CD14-positive monocyte (primary cell): ENCODE measurements around the gene LHX6. TPM values are rescaled to one million over a fixed set of nuclear protein-coding genes. Genes with fewer than 3 reads are reported as not detected.

Experiments
- DNase-seq, 3 donors: peaks; one replicate each; pipeline ENCODE4 v3.0.0-alpha.2; 2011 to 2022
- H2AFZ ChIP-seq: 2 replicates; pipeline ENCODE4 v1.6.0; 2012; ENCODE audit warnings: mild to moderate bottlenecking, low read depth, low read length, inconsistent platforms; ENCODE audit not compliant: insufficient read depth, poor library complexity, severe bottlenecking
- H3K27ac ChIP-seq, 2 donors: 1 replicate in 1 of 2; 2 replicates in 1 of 2; pipeline ENCODE4 v1.5.1; 2012 to 2013; ENCODE audit warnings: low read length in 2 of 2, control low read depth in 1 of 2, inconsistent platforms in 1 of 2, low read depth in 1 of 2, mild to moderate bottlenecking in 1 of 2
- H3K27me3 ChIP-seq, 2 donors: one replicate each; pipeline versions ENCODE4 v1.6.0 to v1.6.1; 2011 to 2013; ENCODE audit warnings: low read length in 2 of 2; ENCODE audit not compliant: control insufficient read depth in 2 of 2, insufficient read depth in 2 of 2
- H3K36me3 ChIP-seq, 2 donors: replicated peaks in 1 of 2; 1 replicate in 1 of 2; 2 replicates in 1 of 2; pipeline versions ENCODE4 v1.5.1 to v1.6.1; 2012 to 2013; ENCODE audit warnings: low read length in 2 of 2, control low read depth in 1 of 2, inconsistent platforms in 1 of 2, mild to moderate bottlenecking in 1 of 2; ENCODE audit not compliant: insufficient read depth in 2 of 2, control insufficient read depth in 1 of 2
- H3K4me1 ChIP-seq, 2 donors: 1 replicate in 1 of 2; 2 replicates in 1 of 2; pipeline versions ENCODE4 v1.5.1 to v1.6.1; 2012 to 2013; ENCODE audit warnings: low read length in 2 of 2, control low read depth in 1 of 2, inconsistent platforms in 1 of 2, mild to moderate bottlenecking in 1 of 2, moderate library complexity in 1 of 2; ENCODE audit not compliant: insufficient read depth in 2 of 2, control insufficient read depth in 1 of 2
- H3K4me2 ChIP-seq: replicated peaks from 2 replicates; pipeline ENCODE3; 2012; ENCODE audit warnings: low read length, moderate library complexity, mild to moderate bottlenecking; ENCODE audit not compliant: poor library complexity, severe bottlenecking; ENCODE audit errors: extremely low read depth
- H3K4me3 ChIP-seq, 3 experiments: fragments of 200-600 bp in 1 of 3; sonication (generic) in 1 of 3; replicated peaks in 1 of 3; 1 replicate in 2 of 3; 2 replicates in 1 of 3; pipeline ENCODE4 v1.5.1; 2011 to 2013; ENCODE audit warnings: low read length in 3 of 3, mild to moderate bottlenecking in 3 of 3, control low read depth in 2 of 3, low read depth in 2 of 3, inconsistent platforms in 1 of 3, moderate library complexity in 1 of 3
- H3K79me2 ChIP-seq: 2 replicates; pipeline ENCODE4 v1.6.0; 2012; ENCODE audit warnings: mild to moderate bottlenecking, control low read depth, inconsistent platforms, low read length, moderate library complexity; ENCODE audit not compliant: insufficient read depth
- H3K9ac ChIP-seq: 2 replicates; pipeline ENCODE4 v1.6.0; 2017; ENCODE audit warnings: low read length, mild to moderate bottlenecking; ENCODE audit not compliant: insufficient read depth, poor library complexity, severe bottlenecking
- H3K9me3 ChIP-seq, 2 donors: replicated peaks in 1 of 2; 1 replicate in 1 of 2; 2 replicates in 1 of 2; pipeline versions ENCODE4 v1.5.1 to v1.6.1; 2012 to 2013; ENCODE audit warnings: low read length in 2 of 2, control low read depth in 1 of 2; ENCODE audit not compliant: control insufficient read depth in 1 of 2, insufficient read depth in 1 of 2
- H4K20me1 ChIP-seq: 2 replicates; pipeline ENCODE4 v1.6.0; 2012; ENCODE audit warnings: mild to moderate bottlenecking, low read length, control low read depth, moderate library complexity; ENCODE audit not compliant: insufficient read depth
- H3K27ac Mint-ChIP-seq, 7 donors: one replicate each; pipeline ENCODE4 v1.8.0; 2020; ENCODE audit warnings: mild to moderate bottlenecking in 7 of 7, mixed read lengths in 7 of 7, moderate library complexity in 6 of 7, inconsistent platforms in 2 of 7
- H3K27me3 Mint-ChIP-seq, 3 donors: one replicate each; pipeline ENCODE4 v1.8.0; 2021 to 2022; ENCODE audit warnings: low read depth in 3 of 3, mild to moderate bottlenecking in 3 of 3, mixed read lengths in 3 of 3, moderate library complexity in 3 of 3, inconsistent platforms in 1 of 3
- H3K36me3 Mint-ChIP-seq, 2 donors: one replicate each; pipeline ENCODE4 v1.8.0; 2020; ENCODE audit warnings: mixed read lengths in 2 of 2, inconsistent platforms in 1 of 2, mild to moderate bottlenecking in 1 of 2
- H3K4me1 Mint-ChIP-seq: one replicate; pipeline ENCODE4 v1.8.0; 2020; ENCODE audit warnings: mild to moderate bottlenecking, mixed read lengths
- H3K4me3 Mint-ChIP-seq, 2 donors: one replicate each; pipeline ENCODE4 v1.8.0; 2020; ENCODE audit warnings: mild to moderate bottlenecking in 2 of 2, mixed read lengths in 2 of 2, moderate library complexity in 1 of 2
- H3K9me3 Mint-ChIP-seq, 7 donors: one replicate each; pipeline ENCODE4 v1.8.0; 2020 to 2022; ENCODE audit warnings: mixed read lengths in 7 of 7, mild to moderate bottlenecking in 6 of 7, moderate library complexity in 6 of 7, inconsistent platforms in 2 of 7
- WGBS: methylation state at CpG from one replicate; pipeline ENCODE4 v1.1.5; 2013; ENCODE audit warnings: missing lambda C conversion rate; ENCODE audit not compliant: insufficient coverage; 5-methylcytosine and 5-hydroxymethylcytosine counted together
- intact Hi-C, 2 donors: fragments of 100-400 bp; cut with micrococcal nuclease; formaldehyde crosslinking; loops; one replicate each; pipeline versions ENCODE4 v1.15.0 to v1.15.1; 2023
- polyA plus RNA-seq, 3 donors: library from polyadenylated mRNA; depleted of rRNA in 1 of 3; unstranded in 2 of 3; stranded (reverse) in 1 of 3; fragments of 300-500 nt in 2 of 3; fragments of >200 nt in 1 of 3; fragmentation: Illumina TruSeq in 2 of 3; gene quantifications; 1 replicate in 2 of 3; 2 replicates in 1 of 3; pipeline ENCODE4 v1.2.3, GENCODE V29; 2012 to 2021
- TF ChIP-seq, protein P1 (sequence below): fragments of 200-600 bp; IDR thresholded peaks from one replicate; pipeline ENCODE4 v1.8.0; 2022; ENCODE audit warnings: antibody characterized with exemption, mild to moderate bottlenecking

The LHX6 gene
- polyA plus RNA-seq, 3 donors: not detected

DNA sequence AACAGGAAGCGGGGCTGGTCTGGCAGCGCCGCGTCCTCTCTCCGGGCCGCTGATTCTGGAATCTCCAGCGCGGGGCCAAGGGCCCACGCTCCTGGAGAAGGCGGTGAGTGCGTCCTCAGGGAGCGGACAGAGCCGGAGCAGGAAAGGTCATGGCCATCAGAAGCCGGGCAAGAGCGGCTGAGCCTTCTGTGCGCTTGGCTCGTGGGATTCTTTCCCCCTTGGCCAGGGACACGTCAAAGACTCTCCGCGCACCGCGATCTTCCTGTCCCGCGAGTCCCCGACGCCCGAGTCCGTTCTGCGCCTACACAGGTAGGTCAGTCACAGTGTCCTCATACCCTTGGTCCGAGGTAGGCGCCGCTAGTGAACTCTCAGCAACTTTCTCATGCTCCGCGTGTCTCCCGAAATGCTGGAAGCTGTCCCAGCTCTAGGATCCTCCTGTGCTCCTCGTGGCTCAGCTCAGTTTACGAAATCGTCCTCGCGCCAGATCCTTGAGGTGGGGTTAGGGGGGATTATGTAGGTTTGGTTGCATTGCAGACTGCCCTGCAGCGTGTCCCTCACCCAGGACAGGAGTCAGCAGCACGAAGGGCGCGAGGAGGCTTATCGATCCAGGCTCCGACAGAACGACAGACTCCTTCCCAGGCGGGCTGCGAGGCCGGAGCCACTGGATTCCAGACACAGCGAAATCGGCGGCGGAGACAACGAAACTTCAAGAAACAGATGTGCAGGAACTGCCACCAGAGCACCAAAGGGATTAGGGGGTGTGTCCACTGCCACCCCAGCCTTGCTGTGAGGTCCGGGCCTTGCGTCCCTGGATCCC is 8.7 kb downstream of the LHX6 start:
- Mint-ChIP-seq H3K9me3 (peaks cover 0 to 23% (median 10%) of the 10 kb centered on the region in 7 donors), H3K4me3 (peak overlapping the region in 1 of 2 donors; percentile 62), H3K36me3 (peaks cover 0 to 7% of the 10 kb centered on the region in 2 donors), H3K27ac (no peak overlapping the region), H3K4me1 (peaks cover 32% of the 10 kb centered on the region), H3K27me3 (peaks cover 81 to 90% (median 82%) of the 10 kb centered on the region in 3 donors)
- peak overlapping the region; percentile 13 for H2AFZ ChIP-seq
- 32% methylated on average over 53 of the region's 57 CpGs for WGBS
- no peaks in the 10 kb centered on the region for H3K36me3 ChIP-seq
- TF ChIP-seq, protein P1, sequence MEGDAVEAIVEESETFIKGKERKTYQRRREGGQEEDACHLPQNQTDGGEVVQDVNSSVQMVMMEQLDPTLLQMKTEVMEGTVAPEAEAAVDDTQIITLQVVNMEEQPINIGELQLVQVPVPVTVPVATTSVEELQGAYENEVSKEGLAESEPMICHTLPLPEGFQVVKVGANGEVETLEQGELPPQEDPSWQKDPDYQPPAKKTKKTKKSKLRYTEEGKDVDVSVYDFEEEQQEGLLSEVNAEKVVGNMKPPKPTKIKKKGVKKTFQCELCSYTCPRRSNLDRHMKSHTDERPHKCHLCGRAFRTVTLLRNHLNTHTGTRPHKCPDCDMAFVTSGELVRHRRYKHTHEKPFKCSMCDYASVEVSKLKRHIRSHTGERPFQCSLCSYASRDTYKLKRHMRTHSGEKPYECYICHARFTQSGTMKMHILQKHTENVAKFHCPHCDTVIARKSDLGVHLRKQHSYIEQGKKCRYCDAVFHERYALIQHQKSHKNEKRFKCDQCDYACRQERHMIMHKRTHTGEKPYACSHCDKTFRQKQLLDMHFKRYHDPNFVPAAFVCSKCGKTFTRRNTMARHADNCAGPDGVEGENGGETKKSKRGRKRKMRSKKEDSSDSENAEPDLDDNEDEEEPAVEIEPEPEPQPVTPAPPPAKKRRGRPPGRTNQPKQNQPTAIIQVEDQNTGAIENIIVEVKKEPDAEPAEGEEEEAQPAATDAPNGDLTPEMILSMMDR: no peak
- no peak overlapping the region for H3K9ac ChIP-seq
- intact Hi-C loops: no loop called here
- no peak for DNase-seq
- H3K27me3 ChIP-seq: peaks cover 54 to 83% of the 10 kb centered on the region in 2 donors
- H3K9me3 ChIP-seq: peaks cover 0 to 42% of the 10 kb centered on the region in 2 donors
- H4K20me1 ChIP-seq: no peaks in the 10 kb centered on the region
- H3K79me2 ChIP-seq: no peaks in the 10 kb centered on the region
- peaks cover 11 to 13% of the 10 kb centered on the region in 2 donors for H3K4me1 ChIP-seq
- H3K27ac ChIP-seq: no peak overlapping the region
- H3K4me3 ChIP-seq: no peak overlapping the region
- H3K4me2 ChIP-seq: peak overlapping the region; percentile 27

DNA sequence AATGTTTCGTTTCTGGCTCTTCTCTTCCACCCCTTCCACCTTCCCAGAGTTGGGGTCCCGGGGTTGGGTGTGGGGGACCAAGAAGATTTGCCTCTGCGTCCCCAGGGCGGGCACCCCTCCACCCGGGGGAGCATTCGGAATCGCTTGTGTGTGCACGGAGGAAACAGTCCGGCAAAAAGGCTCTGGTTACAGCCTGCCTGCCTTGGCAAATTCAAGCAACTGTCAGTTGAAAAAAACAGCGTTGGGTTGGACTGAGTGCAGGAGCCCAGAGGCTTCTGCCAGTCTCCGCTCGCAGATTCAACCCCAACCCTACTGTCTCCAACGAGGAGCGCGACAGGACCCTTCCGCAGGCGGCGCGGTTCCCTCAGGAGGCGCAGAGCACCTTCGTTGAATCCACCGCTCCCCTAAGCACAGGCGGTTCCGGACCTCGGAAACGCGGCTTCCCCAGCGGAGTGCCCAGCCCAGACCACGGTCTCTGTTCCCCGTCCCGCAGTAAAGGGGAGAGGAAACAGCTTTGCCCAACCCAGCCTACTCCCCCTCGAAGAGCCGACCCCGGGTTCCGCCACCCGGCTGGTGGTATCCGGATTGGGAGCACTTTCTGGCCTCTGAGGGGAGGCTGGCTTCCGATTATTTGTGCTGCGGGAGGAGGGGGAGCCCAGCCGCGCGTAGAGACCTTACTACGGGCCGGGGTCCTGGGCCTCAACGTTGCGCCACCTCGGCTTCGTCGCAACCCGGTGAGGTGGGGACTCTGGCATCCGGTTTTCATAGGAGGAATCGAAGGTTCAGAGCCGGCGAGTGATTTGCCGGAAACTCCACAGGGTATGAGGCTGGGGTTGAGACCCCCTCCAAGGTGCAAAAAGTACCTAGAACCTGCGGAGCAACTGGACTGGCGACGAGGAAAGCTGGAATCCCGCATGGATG is 9.6 kb downstream of the LHX6 start:
- H3K36me3 ChIP-seq: no peaks in the 10 kb centered on the region
- peak overlapping the region; percentile 13 for H2AFZ ChIP-seq
- under 1% methylated on average over 54 of the region's 59 CpGs for WGBS
- intact Hi-C loops: no loop called here
- H3K27ac ChIP-seq: no peak overlapping the region
- peaks cover 0 to 46% of the 10 kb centered on the region in 2 donors for H3K9me3 ChIP-seq
- H3K4me3 Mint-ChIP-seq: peak overlapping the region; percentile 58 to 62
- no peak overlapping the region for H3K9ac ChIP-seq
- H3K9me3 Mint-ChIP-seq: peaks cover 0 to 23% (median 11%) of the 10 kb centered on the region in 7 donors
- peaks cover 36% of the 10 kb centered on the region for H3K4me1 Mint-ChIP-seq
- H4K20me1 ChIP-seq: no peaks in the 10 kb centered on the region
- peaks cover 11 to 13% of the 10 kb centered on the region in 2 donors for H3K4me1 ChIP-seq
- peaks cover 90% of the 10 kb centered on the region in 3 donors for H3K27me3 Mint-ChIP-seq
- no peak for DNase-seq
- H3K4me3 ChIP-seq: no peak overlapping the region
- peaks cover 59 to 91% of the 10 kb centered on the region in 2 donors for H3K27me3 ChIP-seq
- H3K27ac Mint-ChIP-seq: peak overlapping the region in 1 of 7 donors; percentile 61
- no peaks in the 10 kb centered on the region for H3K79me2 ChIP-seq
- TF ChIP-seq, protein P1: no peak
- peak overlapping the region; percentile 27 for H3K4me2 ChIP-seq
- H3K36me3 Mint-ChIP-seq: peaks cover 0 to 7% of the 10 kb centered on the region in 2 donors
